Activated CD4-positive, alpha-beta T cell treated with anti-CD3 and anti-CD28 coated beads for 1 hour (primary cell): ENCODE measurements around the gene MON1B.
"Not testable (repeated sequence)": the region's sequence is repeated elsewhere in the genome, so short reads cannot be mapped to it uniquely, and the experiment has no call there.

ENCODE experiments used
- DNase-seq: peaks from one replicate; pipeline ENCODE4 v3.0.0-alpha.2; 2020

MON1B gene

GRCh38 chr16:77190478-77191258 lies at the start of gene MON1B:
Gene MON1B, plus strand, starts transcription at chr16:77191190. Its CDS starts 296 bp downstream, at chr16:77191486.
- DNase-seq, result peak; percentile 91

GRCh38 chr16:77143364-77143763 lies 47.6 kb upstream of the MON1B start:
- DNase-seq, result no peak

- DNase-seq, result no peak
Observed at GRCh38 chr16:77148121-77148520, 42.9 kb upstream of the MON1B start.

DNA sequence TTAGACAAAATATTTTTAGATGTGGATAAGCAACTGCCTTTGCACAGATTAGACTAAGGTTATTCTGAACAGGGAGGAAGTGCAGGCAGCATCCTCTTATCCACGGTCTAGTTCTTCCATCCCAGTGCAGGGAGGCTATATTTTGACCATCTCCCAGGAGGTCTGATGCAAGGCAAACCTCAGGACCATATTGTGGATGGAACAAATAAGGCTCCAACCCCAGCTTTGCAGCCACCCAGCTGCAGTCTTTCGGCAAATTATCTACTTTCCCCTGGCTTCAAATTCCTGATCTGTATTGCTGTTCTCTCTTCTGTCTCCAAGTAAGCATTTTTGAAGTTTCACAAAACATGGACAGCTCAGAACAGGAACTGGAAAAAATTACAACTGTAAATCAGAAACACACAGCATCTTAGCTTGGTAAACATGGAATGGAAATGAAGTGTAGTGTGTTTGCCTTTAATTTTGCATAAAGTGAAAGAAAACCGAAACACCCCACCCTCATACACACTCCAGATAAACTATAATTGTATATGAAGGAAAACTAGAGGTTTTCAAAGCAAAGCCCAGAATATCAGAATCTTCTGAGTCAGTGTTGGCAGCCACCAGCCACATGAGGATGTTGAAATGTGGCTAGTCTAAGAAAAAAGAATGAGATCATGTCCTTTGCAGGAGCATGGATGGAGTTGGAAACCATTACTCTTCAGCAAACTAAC lies 33.5 kb upstream of the MON1B start:
- no peak for DNase-seq

DNA sequence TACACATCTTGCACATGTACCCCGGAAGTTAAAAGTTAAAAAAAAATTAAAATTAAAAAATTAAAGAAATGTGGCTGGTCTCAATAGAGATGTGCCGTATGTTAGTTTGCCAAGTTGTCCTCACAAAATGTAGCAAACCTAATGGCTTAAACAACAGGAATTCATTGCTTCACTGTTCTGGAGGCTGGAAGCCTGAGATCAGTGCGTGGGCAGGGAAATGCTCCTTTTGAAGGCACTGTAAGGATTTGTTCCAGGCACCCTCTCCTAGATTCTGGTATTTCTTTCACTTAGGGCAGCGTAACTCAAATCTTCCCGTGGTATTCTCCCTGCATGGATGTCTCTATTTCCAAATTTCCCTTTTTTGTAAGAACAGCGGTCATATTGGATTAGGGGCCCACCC lies 32.7 kb upstream of the MON1B start:
- no peak for DNase-seq

DNA sequence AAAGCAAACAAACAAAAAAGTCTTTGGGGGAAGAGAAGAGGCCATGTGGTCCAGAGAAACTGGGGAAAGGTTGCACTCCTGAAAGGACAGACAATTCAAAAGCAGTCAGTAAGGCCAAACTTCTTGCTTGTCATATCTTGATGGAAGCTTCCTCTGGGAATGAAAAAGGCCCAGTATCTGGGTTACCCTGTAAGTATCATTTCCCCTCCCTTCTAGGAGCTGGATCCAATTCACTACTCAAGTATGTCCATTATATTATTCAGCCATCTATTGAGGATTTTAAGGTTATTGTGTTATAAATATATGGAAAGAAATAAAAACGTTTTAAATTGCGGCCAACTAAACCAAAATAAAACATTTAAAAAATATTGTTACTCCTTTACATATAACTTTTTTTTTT lies 26.0 kb upstream of the MON1B start:
- DNase-seq, result no peak

- DNase-seq, result not testable (repeated sequence)
Observed at GRCh38 chr16:77165536-77166236, 25.3 kb upstream of the MON1B start.

DNA sequence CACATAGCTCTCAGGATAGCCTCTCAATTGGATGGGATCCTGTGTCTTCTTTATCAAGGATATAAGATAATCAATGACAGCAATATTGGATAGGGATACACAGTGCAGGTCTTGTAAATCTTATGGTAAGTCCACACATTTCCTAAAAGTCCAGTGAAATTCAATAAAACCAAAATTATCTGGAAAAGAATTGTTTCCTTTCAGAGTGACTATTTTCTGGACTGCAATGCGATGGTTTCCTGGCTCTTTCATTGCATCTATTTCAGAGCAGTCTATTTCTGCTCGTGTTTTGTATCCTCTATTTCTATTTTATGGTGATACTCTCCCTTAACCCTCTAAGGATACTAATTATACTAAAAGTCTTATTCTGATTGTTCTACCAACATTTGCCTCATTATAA lies 24.3 kb upstream of the MON1B start:
- no peak for DNase-seq

DNA sequence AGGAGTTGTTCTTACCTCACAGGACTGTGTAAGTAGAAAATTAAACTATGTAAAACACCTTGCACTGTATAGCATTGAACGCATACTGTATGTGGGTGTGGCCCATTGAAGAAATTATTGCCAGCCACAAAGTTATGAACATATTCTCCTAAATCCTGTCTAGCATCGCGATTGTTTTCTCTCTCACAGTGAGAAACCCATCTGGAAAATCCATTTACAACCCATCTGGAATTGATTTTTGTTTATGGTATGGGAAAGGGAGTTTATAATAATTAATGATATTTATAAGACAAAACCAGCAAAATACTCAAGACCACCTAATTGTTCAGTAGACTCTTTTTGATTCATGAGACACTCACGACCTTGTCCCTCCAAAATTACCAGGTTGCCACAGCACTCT lies 22.1 kb upstream of the MON1B start:
- no peak for DNase-seq

- DNase-seq, result no peak
Observed at GRCh38 chr16:77169650-77170236, 21.2 kb upstream of the MON1B start.

DNA sequence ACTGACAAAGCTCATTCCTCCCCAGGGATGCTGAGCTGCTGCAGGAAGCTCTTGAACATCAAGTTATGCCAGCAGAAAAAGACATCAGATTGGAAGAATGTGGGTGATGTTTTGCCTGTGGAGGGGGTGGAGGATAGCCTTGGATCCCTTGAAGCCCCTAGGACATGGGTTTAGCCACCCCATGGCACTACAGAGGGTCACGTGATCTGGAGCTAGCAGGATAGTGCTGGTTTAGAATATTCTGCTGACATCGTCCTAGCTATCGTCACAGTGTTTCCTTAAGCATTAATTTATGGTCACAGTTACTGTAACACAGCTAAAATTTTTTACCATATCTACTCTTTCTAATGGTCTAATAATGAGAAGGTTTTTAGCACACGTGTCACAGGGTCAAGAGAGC lies 20.2 kb upstream of the MON1B start:
- DNase-seq, result no peak

GRCh38 chr16:77171745-77172635 lies 19.0 kb upstream of the MON1B start:
- DNase-seq, result no peak

DNA sequence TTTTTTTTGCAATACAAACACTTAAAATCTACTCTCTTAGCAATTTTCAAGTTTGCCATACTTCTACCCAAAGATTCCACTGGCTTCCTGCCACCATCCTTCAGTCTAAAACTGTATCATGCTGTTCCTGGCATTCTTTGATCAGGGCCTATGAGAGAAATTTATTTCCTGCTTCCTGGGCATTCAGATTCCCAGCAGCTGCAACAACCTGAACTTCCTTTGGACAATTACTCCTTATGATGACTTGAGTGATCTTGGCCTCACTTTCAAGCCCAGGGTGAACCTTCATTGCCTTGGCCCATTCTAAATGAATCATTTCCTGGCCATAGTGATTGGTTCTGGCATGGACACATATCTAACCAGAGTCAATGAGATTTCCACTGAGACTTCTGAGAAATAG lies 18.0 kb upstream of the MON1B start:
- no peak for DNase-seq

DNA sequence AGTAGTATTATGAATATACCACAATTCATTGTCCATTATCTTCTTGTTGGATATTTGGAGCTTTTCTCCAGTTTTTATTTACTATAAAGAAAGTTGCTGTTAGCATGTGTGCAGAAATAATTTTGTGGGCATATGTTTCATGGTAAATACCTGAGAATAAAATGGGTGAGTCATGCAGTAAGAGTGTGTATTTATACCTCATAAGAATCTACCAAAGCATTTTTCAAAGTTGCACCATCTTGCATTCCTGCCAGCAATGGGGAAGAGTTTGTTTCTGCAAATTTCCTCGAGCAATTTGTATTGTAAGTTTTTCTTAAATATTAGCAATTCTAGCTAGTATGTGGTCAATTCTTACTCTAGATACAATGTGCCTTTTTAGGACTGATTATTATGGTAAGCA lies 7.9 kb upstream of the MON1B start:
- no peak for DNase-seq

GRCh38 chr16:77186298-77186697 lies 4.7 kb upstream of the MON1B start:
- DNase-seq, result not testable (repeated sequence)

- DNase-seq, result no peak
Observed at GRCh38 chr16:77190190-77190477, 856 bp upstream of the MON1B start.

DNA sequence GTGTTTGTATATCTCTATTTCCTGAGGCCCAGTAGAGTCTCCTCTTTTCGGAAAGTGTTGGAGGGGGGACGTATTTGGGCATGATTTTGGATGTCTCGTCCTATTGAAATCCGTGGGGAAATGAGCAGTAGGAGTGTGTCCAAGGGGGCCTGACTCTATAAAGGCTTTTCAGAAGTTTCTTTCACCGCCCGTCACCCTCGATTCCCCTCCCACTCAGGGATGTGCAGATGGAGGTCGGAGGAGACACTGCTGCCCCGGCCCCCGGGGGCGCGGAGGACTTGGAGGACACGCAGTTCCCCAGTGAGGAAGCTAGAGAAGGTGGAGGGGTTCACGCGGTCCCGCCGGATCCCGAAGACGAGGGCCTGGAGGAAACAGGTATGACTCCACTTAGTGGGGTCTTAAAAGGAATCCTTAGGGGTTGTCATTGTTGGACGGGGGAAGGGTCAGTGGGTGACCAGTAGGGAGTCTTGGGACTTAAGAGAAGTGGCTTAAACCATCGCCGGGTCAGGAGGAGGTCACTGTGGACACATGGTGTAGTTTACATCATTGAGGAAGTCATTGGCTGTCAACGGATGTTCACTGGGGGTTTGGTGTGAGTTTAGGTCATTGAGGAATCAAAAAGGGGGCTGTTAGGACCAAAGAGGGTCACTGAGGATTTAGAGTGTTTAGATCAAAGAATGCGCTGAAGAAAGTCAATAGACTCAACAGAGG lies 424 bp downstream of the MON1B start:
- no peak for DNase-seq

GRCh38 chr16:77193377-77193776 lies 2.4 kb downstream of the MON1B start:
- no peak for DNase-seq

DNA sequence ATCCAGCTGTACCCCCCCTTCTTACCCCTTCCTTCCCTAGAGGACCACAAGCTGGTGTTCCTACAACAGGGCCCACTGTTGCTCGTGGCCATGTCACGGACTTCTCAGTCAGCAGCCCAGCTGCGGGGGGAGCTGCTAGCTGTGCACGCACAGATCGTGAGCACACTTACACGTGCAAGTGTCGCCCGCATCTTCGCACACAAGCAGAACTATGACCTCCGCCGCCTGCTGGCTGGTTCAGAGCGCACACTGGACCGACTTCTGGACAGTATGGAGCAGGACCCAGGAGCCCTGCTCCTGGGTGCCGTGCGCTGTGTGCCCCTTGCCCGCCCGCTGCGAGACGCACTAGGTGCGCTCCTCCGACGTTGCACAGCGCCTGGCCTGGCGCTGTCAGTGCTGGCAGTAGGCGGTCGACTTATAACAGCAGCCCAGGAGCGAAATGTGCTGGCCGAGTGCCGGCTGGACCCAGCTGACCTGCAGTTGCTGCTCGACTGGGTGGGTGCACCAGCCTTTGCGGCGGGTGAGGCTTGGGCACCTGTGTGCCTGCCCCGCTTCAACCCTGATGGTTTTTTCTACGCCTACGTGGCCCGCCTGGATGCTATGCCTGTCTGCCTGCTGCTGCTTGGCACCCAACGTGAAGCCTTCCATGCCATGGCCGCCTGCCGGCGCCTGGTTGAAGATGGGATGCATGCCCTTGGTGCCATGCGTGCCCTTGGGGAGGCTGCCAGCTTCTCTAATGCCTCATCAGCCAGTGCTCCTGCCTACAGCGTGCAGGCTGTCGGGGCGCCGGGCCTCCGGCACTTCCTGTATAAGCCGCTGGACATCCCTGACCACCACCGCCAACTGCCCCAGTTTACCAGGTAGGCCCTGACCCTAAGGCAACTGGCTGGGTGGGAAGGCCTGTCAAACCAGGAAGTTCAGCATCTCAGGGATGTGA lies 3.6 kb downstream of the MON1B start:
- DNase-seq, result no peak

DNA sequence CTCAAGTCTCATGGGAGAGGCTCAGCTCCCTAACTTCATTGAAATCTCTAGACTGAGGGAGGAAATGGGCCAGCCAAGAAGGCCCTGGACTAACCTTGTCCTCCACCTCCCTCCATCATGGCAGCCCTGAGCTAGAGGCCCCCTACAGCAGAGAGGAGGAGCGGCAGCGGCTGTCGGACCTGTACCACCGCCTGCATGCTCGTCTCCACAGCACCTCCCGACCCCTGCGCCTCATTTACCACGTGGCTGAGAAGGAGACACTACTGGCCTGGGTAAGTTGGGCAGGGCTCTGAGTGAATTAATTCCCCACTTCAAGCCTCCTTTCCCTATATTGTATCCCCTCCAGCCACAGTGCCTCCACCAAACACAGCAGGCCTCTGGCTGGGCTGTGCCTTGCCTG lies 4.4 kb downstream of the MON1B start:
- DNase-seq, result no peak

GRCh38 chr16:77197747-77198146 lies 6.8 kb downstream of the MON1B start:
- no peak for DNase-seq
